Measurements from ENCODE around the gene STARD7.

Gene STARD7

GRCh38 chr2:96135621-96136020, 73.0 kb downstream of the STARD7 start:
- DNase-seq (ENCODE audit: low read depth), result no peak

DNA sequence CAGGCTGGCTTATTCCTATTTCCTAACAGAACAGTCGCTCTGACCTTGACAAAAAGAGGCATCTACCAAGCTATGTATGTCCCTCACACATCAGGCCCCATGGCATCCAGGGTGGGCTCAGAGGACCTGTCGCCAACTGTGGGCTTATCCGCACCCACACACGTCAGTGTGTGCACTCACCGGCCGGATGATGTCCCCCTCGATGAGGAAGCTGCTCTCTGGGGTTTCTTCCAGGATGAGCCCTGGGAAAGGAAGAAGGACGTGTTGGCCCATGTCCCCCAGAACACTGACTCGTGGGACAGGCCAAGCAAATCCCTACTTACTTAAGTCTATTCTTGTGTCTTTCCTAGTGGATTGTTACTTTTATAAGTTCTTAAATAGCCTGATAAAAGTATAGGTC, 73.5 kb downstream of the STARD7 start:
- DNase-seq (ENCODE audit: low read depth), result no peak
